ENCODE data around the gene PDE6B. TPM values are rescaled to one million over a fixed set of nuclear protein-coding genes. Genes with fewer than 3 reads are reported as not detected.
"Not testable (repeated sequence)": the region's sequence is repeated elsewhere in the genome, so short reads cannot be mapped to it uniquely, and the experiment has no call there.

PDE6B gene
- total RNA-seq, 1 experiment from 2014 or later, result 0.18 TPM

- DNase-seq (ENCODE audit: low read depth), result not testable (repeated sequence)
These were observed 9.9 kb downstream of the PDE6B start for GRCh38 chr4:635066-635835.

GRCh38 chr4:635851-636627 lies 10.7 kb downstream of the PDE6B start:
- no peak for DNase-seq (ENCODE audit: low read depth)

DNA sequence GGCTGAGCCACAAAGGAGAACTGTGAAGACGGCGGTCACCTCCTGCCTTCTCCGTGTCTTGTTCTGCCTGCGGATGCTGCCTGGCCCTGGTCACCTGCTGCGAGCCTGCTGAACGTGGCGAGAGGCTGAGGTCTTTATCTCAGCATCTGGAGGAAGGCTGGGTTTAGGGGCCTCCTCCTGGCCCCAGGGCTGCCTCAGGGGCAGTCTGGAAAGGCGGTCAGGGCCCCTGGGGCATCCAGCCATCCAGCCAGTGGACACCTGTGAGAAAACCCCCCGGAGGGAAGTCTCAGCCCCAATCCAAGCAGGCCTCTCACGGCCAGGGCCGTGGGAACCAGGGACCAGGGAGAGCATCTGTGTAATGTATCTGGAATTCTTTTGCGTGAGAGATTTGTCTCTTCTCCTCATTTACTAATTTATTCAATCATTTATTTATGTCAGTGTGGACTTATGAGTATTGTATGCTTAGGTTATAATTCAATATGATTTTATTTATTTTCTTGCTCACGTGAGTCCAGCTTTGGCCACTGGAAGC lies 11.3 kb downstream of the PDE6B start:
- DNase-seq (ENCODE audit: low read depth), result no peak

GRCh38 chr4:637536-638280 lies 12.3 kb downstream of the PDE6B start:
- no peak for DNase-seq (ENCODE audit: low read depth)

DNA sequence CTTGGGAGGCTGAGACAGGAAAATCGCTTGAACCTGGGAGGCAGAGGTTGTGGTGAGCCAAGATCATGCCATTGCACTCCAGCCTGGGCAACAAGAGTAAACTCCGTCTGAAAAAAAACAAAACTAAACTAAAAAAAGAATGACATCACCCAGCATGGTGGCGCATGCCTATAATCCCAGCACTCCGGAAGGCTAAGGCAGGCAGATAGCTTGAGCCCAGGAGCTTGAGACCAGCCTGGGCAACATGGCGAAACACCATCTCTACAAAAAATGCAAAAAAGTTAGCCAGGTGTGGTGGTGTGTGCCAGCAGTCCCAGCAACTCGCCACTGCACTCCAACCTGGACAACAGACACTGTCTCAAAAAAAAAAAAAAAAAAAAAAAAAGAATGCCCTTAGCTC lies 17.0 kb downstream of the PDE6B start:
- not testable (repeated sequence) for DNase-seq (ENCODE audit: low read depth)

GRCh38 chr4:646460-646859 lies 21.1 kb downstream of the PDE6B start:
- DNase-seq (ENCODE audit: low read depth), result no peak

GRCh38 chr4:647481-647880 lies 22.1 kb downstream of the PDE6B start:
- DNase-seq (ENCODE audit: low read depth), result no peak

DNA sequence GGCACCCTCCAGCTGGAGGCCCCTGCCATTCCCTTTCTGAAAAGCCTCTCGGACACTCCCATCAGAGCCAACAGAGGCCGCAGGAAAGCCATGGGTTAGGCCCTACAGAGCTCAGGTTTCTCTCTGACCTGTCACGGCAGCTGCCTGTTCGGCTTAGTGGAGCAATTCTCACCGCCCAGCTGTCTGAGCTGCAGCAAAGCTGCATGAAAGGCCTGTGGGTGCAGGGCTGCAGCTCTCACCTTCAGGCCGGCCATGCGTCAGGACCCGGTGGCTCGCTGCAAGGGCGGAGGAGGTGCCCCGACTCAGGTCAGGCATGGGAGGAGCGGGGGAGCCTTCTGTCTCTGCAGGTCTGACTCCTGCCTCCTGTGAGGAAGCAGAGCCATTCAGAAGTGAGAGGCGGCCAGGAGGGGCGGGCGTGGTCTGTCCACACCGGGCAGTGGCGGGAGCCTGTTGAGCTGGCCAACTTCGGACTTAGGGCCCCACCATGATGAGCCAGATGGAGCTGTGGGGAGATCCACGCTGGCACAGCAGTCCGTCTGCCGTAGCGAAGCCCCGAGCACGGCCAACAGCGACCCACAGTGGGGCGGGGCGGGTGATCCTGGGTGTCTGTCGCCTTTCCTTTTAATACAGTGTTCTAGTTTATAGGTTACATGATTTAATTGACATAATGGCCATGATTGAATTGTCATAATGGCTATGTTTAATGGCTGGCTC lies 23.4 kb downstream of the PDE6B start:
- no peak for DNase-seq (ENCODE audit: low read depth)

DNA sequence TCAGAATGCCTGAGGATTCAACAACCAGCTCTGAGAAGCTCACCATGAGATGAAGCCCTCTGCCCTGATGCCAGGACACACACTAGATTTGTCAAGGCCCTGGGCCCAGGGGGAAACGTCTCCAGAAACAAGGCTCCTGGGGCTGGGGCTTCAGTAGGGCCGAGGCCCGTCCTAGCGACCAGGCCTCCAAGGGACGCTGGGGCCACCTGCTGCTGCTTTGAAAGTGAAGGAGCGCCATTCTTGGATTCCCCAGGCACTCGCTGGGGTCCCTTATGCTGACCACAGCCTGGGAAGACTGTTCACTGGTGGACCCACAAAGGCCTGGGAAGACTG lies 23.9 kb downstream of the PDE6B start:
- no peak for DNase-seq (ENCODE audit: low read depth)

DNA sequence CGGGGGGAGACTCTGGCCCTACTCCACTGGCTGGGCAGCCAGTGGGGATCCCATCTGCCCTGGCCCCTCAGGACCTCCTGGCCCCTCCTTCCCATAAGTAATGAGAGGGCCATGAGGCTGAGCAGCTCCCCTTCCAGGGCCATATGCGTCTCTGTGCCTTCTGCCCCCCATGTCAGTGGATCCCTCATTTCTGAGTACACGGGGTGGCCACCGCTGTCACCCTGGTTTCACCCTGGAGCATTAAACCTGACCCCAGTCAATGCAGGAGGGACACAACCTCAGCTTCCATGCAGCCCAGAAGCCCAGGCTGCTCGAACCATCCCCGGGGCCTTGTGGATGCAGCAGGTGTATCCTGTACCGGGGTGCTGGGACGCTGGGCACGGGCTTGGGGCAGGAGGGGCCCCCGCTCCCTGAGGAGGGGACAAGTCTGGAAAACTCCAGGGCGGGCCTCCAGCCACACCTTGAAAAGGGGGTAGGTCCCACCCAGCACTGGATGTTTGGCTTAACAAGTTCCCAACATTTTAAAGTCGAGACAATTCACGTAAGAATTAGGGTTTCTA lies 24.5 kb downstream of the PDE6B start:
- DNase-seq (ENCODE audit: low read depth), result no peak

DNA sequence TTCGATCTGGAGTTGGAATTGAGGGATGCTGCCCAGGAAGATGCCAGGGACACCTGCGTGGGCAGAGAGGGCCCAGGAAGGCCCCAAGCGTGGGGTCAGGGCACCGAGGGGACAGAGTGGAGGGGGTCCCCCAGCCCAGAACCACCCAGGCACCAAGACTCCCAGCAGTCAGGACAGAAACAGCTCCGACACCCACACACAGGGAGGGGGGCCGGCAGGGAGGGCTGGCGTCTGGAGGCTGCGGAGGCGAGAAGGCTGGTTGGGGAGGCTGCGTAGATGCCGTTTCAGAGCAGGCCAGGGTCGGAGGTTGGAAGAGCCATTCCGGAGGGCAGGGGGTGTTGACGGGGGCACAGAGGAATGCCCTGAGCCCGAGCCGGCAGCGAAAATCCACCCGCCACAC lies 25.1 kb downstream of the PDE6B start:
- DNase-seq (ENCODE audit: low read depth), result no peak

DNA sequence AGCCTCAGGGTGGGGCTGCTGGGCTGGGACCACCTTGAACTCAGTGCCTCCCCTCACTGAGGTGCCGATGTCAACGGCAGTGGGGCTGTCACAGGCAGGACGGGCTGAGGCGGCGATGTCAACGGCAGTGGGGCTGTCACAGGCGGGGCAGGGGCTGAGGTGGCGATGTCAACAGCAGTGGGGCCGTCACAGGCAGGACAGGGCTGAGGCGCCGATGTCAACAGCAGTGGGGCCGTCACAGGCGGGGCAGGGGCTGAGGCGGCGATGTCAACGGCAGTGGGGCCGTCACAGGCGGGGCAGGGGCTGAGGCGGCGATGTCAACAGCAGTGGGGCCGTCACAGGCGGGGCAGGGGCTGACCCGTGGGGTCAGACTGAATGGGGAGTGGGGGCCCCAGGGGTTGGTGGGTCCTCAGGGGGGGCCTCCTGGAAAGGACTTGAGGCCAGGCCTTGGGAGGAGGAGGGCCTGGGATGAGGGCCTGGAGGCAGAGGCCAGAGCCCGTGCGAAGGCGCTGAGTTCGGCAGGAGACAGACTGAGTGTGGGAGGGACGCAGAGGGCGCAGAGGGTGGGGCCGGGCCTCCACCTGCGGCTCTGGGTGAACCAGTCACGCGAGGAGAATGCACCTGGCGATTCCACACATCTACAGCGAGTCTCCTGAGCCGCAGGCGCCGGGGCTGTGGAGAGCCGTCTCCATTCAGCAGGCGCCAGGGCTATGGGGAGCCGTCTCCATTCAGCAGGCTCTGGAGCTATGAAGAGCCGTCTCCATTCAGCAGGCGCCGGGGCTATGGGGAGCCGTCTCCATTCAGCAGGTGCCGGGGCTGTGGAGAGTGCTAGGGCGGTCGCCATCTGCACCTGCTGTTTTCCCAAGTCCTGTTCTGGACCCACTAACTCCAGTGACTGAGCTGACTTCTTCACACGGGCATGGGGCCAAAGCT lies 25.8 kb downstream of the PDE6B start:
- DNase-seq (ENCODE audit: low read depth), result no peak

DNA sequence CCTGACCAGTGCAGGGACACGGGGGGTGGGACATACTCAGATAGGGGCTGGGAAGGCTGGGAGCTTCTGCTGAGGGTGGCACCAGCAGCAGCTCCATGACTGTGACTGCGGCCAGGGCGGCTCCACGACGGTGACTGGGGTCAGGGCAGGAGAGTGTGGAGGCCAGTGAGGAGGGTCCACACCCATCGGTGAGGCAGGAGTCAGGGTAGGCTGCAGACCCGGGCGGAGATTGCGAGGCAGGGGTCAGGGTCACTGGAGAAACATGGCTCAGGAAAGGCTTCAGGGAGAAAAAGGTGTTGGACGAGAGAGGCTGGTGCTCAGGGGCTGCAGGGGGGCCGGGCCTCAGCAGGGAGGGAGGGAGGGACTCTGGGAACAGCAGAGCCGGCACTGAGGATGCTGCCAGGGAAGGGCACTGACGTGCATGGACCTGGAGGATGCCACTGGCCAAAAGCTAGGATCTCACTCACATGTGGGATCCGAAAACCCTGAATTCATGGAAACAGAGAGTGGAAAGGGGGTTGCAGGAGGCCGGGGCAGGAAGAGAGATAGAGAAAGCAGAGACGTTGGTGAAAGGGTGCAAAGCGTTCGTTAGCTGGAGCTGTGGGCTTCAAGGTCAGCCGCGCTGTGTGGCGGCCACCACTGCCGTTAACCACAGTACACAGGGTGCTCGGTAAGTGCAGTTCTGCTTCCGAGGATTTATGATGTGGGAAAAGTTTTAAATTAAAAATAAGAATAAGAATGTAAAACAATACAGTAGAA lies 26.7 kb downstream of the PDE6B start:
- DNase-seq (ENCODE audit: low read depth), result no peak

GRCh38 chr4:653080-653821 lies 27.9 kb downstream of the PDE6B start:
- DNase-seq (ENCODE audit: low read depth), result no peak

GRCh38 chr4:653831-654502 lies 28.6 kb downstream of the PDE6B start:
- no peak for DNase-seq (ENCODE audit: low read depth)

GRCh38 chr4:654503-654845 lies 29.1 kb downstream of the PDE6B start:
- DNase-seq (ENCODE audit: low read depth), result no peak

DNA sequence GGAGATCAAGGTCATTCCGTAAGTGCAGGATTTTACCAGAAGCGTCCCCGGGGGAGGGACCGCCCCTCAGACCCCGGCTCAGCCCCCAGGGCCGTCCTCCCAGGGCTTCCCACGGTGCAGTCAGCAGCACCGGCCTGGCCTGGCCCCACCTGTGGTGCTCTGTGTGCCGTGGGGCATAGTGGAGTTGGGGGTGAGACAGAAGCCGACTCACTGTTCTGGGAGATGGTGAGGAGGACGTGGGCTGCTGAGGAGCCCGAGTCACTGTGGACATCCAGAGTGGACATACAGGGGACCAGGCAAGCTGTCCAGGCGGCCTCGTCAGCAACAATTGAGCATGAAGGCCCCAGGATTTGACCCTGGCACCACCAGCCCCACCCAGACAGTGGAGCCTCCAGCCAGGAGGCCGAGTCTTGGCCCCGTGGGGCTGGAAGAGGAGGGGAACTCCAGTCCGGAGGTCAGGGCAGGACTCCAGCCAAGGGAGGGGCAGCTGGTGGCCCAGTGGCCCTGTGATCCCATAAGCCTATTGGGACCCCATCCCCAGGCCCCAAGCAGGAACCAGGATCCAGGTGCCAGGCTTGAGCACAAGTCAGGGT lies 29.6 kb downstream of the PDE6B start:
- DNase-seq (ENCODE audit: low read depth), result no peak

Data from HT1080 (cell line).